Peyer's patch (tissue), 4 donors: ENCODE measurements around the gene ATG10. TPM values are rescaled to one million over a fixed set of nuclear protein-coding genes. Genes with fewer than 3 reads are reported as not detected.
A peak's percentile ranks its signal among the peaks of the same experiment; 100 is the strongest.

Experiments
- DNase-seq, 3 donors: peaks; one replicate each; pipeline ENCODE4 v3.0.0-alpha.2; 2017 to 2019
- H3K27ac ChIP-seq, 4 donors: fragments of 200-600 bp; sonication (generic); one replicate each; pipeline ENCODE4 v1.5.1; 2016 to 2019
- H3K27me3 ChIP-seq, 2 donors: fragments of 200-600 bp; sonication (generic); one replicate each; pipeline ENCODE4 v1.5.1; 2019
- H3K36me3 ChIP-seq, 3 donors: fragments of 200-600 bp; sonication (generic); one replicate each; pipeline ENCODE4 v1.5.1; 2016 to 2019
- H3K4me1 ChIP-seq, 4 donors: fragments of 200-600 bp; sonication (generic); one replicate each; pipeline ENCODE4 v1.5.1; 2016 to 2019
- H3K4me3 ChIP-seq, 4 donors: fragments of 200-600 bp; sonication (generic); 1 replicate in 3 of 4; 2 replicates in 1 of 4; pipeline ENCODE4 v1.5.1; 2016 to 2019; ENCODE audit warnings: mild to moderate bottlenecking in 1 of 4
- H3K9me3 ChIP-seq, 4 donors: fragments of 200-600 bp; sonication (generic); one replicate each; pipeline ENCODE4 v1.5.1; 2016 to 2019; ENCODE audit warnings: mild to moderate bottlenecking in 1 of 4
- POLR2A ChIP-seq, 2 donors: fragments of 450-650 bp; IDR thresholded peaks; one replicate each; pipeline ENCODE4 v1.5.1; 2017; ENCODE audit warnings: antibody characterized with exemption in 2 of 2, mild to moderate bottlenecking in 2 of 2, moderate library complexity in 2 of 2
- total RNA-seq, 4 donors: library from RNA; depleted of rRNA; stranded (reverse); fragments of >200 nt; gene quantifications; one replicate each; pipeline ENCODE4 v1.1.0, GENCODE V29; 2016
- TF ChIP-seq, protein P1 (sequence below), 6 experiments: fragments of 450-650 bp in 4 of 6; fragments of 200-600 bp in 2 of 6; sonication (generic) in 1 of 6; IDR thresholded peaks; one replicate each; pipeline ENCODE4 v1.5.1; 2017 to 2019; ENCODE audit warnings: antibody characterized with exemption in 6 of 6, mild to moderate bottlenecking in 3 of 6, moderate library complexity in 1 of 6

The ATG10 gene
- total RNA-seq, 4 donors from 2014 or later: 3.6 to 6.6 (median 4.5) TPM

DNA sequence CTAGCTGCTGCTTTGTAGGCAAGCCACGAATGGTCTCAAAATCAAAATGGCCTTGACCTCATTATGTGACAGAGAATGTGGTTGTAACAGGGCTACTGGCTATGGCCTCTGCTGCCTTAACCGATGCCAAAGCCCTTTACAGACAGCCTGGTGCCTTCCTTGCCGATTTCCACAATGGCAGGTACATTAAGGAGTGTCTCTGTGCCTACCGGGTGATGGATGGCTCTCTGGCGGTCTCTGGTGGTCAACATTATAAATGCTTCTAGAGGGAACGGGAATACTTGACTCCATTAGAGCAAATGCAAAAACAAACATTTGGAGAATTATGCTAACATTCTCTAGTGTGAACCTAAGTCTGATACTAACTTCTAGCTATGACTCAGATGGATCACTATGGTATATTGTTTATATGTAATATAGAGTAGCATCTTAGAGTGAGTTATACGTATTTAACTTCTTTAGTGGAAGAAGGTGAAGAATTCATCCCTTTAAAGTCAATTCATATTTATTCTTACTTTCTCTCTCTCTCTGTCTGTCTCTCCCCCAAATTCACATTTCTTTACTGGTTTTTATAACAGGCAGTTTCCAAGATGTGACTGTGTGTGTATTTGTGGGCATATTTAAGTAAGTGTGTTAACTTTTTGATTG is 253.8 kb downstream of the ATG10 start:
- no peaks in the 10 kb centered on the region for H3K36me3 ChIP-seq
- DNase-seq: peak; percentile 43 to 79 (median 49)
- TF ChIP-seq POLR2A (IDR thresholded peaks at IDR 0.05): no peak
- TF ChIP-seq, protein P1, sequence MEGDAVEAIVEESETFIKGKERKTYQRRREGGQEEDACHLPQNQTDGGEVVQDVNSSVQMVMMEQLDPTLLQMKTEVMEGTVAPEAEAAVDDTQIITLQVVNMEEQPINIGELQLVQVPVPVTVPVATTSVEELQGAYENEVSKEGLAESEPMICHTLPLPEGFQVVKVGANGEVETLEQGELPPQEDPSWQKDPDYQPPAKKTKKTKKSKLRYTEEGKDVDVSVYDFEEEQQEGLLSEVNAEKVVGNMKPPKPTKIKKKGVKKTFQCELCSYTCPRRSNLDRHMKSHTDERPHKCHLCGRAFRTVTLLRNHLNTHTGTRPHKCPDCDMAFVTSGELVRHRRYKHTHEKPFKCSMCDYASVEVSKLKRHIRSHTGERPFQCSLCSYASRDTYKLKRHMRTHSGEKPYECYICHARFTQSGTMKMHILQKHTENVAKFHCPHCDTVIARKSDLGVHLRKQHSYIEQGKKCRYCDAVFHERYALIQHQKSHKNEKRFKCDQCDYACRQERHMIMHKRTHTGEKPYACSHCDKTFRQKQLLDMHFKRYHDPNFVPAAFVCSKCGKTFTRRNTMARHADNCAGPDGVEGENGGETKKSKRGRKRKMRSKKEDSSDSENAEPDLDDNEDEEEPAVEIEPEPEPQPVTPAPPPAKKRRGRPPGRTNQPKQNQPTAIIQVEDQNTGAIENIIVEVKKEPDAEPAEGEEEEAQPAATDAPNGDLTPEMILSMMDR (IDR thresholded peaks at IDR 0.05): peak; percentile 65 to 84 (median 77)
- H3K4me3 ChIP-seq: no peak overlapping the region
- no peaks in the 10 kb centered on the region for H3K27me3 ChIP-seq
- no peak overlapping the region for H3K27ac ChIP-seq
- no peaks in the 10 kb centered on the region for H3K4me1 ChIP-seq
- H3K9me3 ChIP-seq: no peaks in the 10 kb centered on the region

DNA sequence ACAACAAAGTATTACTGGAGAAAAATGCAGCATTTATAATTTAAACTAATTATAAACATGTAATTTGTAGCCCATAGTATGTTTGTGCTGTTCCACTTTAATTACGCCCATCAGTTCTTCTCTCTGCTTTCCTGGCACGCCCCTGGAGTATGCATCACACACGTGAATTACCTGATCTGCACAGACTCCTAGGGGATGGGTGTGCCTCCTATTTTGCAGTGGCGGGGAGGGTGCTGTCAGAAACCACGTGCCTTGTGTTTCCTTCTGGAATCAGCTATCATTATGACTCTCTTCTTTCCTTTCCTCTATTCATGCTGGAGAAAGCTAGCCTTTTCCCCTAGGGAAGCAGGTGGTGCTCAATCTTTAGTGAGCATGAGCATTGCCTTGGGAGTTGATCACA is 263.1 kb downstream of the ATG10 start:
- Histone ChIP-seq H3K36me3 (no peaks in the 10 kb centered on the region), H3K27ac (no peak overlapping the region), H3K4me1 (no peaks in the 10 kb centered on the region), H3K4me3 (no peak overlapping the region), H3K27me3 (no peaks in the 10 kb centered on the region), H3K9me3 (no peaks in the 10 kb centered on the region)
- no peak for DNase-seq
- TF ChIP-seq POLR2A (IDR thresholded peaks at IDR 0.05): no peak
- TF ChIP-seq, protein P1 (IDR thresholded peaks at IDR 0.05): no peak

DNA sequence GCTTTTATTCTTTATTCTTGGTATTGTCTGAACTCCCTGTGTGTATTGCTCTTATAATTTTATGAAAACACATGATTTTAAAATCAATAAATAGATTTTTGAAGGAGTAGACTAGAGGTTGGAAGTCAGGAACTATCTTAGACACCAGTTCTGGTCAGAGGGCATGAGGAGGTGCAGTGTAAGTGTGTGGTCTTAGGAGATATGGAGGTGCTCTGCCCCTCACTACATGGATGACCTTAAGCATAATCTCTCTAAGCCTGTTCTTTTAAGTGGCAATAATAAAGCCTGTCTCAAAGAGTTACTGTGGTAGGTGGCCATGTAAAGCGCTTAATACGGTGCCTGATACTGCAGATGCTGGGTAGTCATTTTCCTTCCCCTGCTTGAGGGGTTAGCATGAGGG is 272.3 kb downstream of the ATG10 start:
- H3K27ac ChIP-seq: no peak overlapping the region
- no peaks in the 10 kb centered on the region for H3K36me3 ChIP-seq
- no peaks in the 10 kb centered on the region for H3K4me1 ChIP-seq
- TF ChIP-seq, protein P1 (IDR thresholded peaks at IDR 0.05): no peak
- no peak for TF ChIP-seq POLR2A (IDR thresholded peaks at IDR 0.05)
- no peaks in the 10 kb centered on the region for H3K27me3 ChIP-seq
- no peak for DNase-seq
- H3K4me3 ChIP-seq: no peak overlapping the region
- H3K9me3 ChIP-seq: no peaks in the 10 kb centered on the region

DNA sequence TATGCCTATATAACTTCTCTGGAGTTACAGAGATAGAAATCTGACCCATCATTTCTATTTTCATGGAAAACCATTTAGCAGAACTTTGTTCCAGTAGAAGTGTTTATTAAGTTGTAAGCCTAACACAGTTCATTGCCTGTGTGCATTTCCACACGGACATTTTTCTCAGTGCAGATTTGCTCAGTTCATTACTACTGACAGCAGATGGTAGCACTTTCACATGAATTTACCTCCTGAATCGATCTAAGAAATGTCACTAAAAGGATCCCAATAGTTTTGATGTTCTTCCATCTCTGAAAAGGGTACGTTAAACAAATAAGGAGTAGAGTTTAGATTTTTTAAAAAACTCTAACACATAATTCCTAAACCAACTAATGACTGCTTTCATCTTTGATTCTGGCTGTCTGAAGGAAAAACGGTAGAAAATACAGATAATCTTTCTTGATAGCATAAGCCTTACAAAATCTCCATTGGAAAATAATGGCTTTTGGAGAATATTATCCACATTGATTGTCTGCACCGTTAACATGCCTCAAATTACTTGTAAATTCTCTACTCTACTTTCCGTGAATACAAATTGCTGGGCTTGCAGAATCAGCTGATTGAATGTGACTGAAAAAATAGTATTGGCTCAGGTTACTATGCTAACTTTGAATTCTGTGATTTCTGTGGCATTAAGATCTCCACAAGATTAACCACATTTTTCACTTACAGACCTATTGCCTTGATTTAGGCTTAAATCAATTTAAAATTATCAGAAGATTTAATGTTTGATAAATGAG is 273.2 kb downstream of the ATG10 start:
- Histone ChIP-seq H3K36me3 (no peaks in the 10 kb centered on the region), H3K4me3 (no peak overlapping the region), H3K4me1 (no peaks in the 10 kb centered on the region), H3K27me3 (no peaks in the 10 kb centered on the region), H3K9me3 (no peaks in the 10 kb centered on the region), H3K27ac (no peak overlapping the region)
- no peak for DNase-seq
- no peak for TF ChIP-seq POLR2A (IDR thresholded peaks at IDR 0.05)
- TF ChIP-seq, protein P1 (IDR thresholded peaks at IDR 0.05): no peak

DNA sequence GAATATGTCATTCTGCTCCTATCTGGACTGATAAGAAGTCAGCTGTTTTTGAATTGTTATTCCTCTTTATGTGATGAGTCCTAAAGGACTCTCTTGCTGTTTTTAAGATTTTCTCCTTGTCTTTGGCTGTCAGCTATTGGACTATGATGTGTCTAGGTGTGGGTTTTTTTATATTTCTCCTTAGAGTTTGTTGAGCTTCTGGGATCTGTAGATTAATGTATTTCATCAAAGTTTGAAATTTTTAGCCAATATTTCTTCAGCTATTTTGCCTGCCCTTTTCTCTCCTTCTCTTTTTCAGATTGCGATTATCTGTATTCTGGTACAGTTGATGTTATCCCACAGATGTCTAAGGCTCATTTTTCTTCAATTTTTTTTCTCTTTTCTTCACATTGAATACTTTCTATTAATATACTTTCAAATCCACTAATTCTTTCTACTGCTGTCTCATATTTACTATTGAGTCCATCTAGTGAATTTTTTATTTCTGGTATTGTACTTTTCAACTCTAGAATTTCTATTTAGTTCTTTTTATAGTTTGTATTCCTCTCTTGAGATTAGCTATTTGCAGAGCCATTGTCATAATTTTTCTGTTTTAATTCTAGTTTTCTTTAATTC is 275.2 kb downstream of the ATG10 start:
- Histone ChIP-seq H3K27me3 (no peaks in the 10 kb centered on the region), H3K4me1 (no peaks in the 10 kb centered on the region), H3K36me3 (no peaks in the 10 kb centered on the region), H3K9me3 (no peaks in the 10 kb centered on the region), H3K4me3 (no peak overlapping the region), H3K27ac (no peak overlapping the region)
- TF ChIP-seq, protein P1 (IDR thresholded peaks at IDR 0.05): no peak
- TF ChIP-seq POLR2A (IDR thresholded peaks at IDR 0.05): no peak
- no peak for DNase-seq
